GM18951 (cell line): Measurements from ENCODE around the gene FTL.

Source experiments
- POLR2A ChIP-seq: IDR thresholded peaks from 4 replicates; pipeline ENCODE4 v1.6.1; 2011; ENCODE audit warnings: mild to moderate bottlenecking; ENCODE audit not compliant: insufficient read length, insufficient read depth; ENCODE audit errors: extremely low read depth
- in situ Hi-C: fragments of 300-500 bp; cut with MboI; formaldehyde crosslinking; loops from one replicate; pipeline ENCODE4 v1.12.0; 2022; ENCODE audit warnings: low sequenced_read_pairs, mixed read lengths, inconsistent platforms; ENCODE audit not compliant: unreplicated experiment

Gene FTL

GRCh38 chr19:49016067-49016839 lies 51.1 kb downstream of the FTL start:
- no peak for TF ChIP-seq POLR2A

More at GRCh38 chr19:49016067-49016839, 51.1 kb downstream of the FTL start:
- in situ Hi-C loops, result no loop called here
